HG02870 (cell line): ENCODE measurements around the gene OR1K1.
"Not testable (repeated sequence)": the region's sequence is repeated elsewhere in the genome, so short reads cannot be mapped to it uniquely, and the experiment has no call there.

Experiments
- ATAC-seq: cut with Tn5 transposase; IDR thresholded peaks from one replicate; pipeline ENCODE4 v1.9.1; 2021; ENCODE audit warnings: mild to moderate bottlenecking, moderate library complexity; ENCODE audit not compliant: unreplicated experiment

The OR1K1 gene

GRCh38 chr9:122800066-122801060 is at the start of gene OR1K1:
Gene OR1K1, plus strand, starts transcription at chr9:122800123. Its CDS starts 0 bp downstream, at chr9:122800123.
- no peak for ATAC-seq

DNA sequence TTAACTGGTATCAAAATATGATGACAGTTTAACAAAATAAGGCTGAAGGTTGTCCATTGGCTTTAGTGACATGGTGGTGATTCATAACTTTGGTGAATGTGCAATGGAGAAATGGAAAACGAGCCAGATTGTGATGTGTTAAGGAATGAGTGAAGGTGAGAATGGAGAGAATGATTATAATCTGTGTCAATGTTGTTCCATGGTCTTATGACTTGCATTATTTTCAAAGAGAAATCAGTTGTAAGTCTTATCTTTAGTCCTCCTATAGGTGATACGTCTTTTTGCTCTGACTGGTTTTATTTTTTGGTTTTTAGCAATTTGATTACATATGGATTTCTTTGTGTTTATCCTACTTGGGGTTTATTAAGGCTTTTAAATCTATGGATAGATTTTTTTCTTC is 45.1 kb upstream of the OR1K1 start:
- no peak for ATAC-seq

DNA sequence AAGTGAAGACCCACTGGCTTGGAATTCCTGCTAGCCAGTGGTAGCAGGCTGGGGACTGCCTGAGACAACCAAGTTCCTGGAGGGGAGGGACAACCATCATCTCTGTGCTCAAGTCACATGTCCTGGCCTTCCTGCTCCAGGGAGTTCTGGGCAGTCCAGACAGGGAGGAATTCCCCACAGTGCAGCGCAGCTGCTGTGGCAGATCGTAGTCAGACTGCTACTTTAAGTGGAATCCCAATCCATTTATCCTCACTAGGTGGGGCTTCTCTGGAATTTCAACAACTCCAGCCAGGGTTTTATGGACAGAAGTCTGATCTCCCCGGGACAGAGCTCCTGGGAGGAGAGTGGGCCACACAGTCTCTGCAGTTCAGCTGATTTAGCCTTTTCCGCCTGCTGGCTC is 32.1 kb upstream of the OR1K1 start:
- no peak for ATAC-seq

DNA sequence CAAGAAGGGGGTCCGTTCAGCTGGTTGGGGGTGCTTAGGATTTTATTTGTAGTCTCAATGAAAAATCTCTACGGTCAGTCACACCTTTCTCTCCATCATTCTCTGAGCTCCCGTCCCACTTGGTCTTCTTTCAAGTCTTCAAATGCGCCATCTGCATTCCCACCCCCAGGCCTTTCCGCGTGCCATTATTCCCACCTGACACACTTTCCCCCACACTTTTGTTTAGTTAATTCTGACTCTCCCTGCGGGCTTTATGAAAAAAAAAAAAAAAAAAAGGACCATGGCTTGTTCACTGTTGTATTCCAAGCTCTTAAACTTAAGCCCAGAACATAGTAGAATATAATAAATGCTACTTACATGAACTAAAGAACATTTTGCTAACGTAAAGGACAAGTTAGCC is 22.9 kb upstream of the OR1K1 start:
- ATAC-seq = no peak

- no peak for ATAC-seq
Observed at GRCh38 chr9:122777935-122778627, 21.8 kb upstream of the OR1K1 start.

- ATAC-seq = no peak
Observed at GRCh38 chr9:122779181-122779580, 20.7 kb upstream of the OR1K1 start.

DNA sequence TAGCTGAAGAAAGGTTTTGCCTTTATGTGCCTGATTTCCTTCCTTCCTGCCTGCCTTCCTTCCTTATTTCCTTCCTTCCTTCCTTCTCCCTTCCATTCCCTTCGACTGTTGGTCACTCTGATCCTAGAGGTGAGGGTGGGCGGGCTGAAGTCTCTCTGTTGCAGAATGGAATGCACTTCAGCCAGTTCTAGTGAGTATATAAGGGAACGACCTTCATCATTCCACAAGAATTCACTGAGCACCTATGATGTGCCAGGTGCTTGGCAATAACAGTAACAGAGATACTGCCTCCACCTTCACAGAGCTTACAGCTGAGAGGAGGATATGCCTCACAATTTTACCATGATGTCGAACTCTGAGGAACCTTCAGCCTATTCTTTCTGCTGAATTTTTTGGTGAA is 19.9 kb upstream of the OR1K1 start:
- no peak for ATAC-seq

GRCh38 chr9:122781671-122782070 is 18.3 kb upstream of the OR1K1 start:
- no peak for ATAC-seq

- no peak for ATAC-seq
Observed at GRCh38 chr9:122785269-122785668, 14.7 kb upstream of the OR1K1 start.

GRCh38 chr9:122786338-122786737 is 13.6 kb upstream of the OR1K1 start:
- ATAC-seq = no peak

- ATAC-seq = no peak
Observed at GRCh38 chr9:122788831-122789230, 11.1 kb upstream of the OR1K1 start, which contains the start of gene OR5C1. Gene OR5C1, plus strand, starts transcription at chr9:122788933. Its CDS starts 0 bp downstream, at chr9:122788933.

DNA sequence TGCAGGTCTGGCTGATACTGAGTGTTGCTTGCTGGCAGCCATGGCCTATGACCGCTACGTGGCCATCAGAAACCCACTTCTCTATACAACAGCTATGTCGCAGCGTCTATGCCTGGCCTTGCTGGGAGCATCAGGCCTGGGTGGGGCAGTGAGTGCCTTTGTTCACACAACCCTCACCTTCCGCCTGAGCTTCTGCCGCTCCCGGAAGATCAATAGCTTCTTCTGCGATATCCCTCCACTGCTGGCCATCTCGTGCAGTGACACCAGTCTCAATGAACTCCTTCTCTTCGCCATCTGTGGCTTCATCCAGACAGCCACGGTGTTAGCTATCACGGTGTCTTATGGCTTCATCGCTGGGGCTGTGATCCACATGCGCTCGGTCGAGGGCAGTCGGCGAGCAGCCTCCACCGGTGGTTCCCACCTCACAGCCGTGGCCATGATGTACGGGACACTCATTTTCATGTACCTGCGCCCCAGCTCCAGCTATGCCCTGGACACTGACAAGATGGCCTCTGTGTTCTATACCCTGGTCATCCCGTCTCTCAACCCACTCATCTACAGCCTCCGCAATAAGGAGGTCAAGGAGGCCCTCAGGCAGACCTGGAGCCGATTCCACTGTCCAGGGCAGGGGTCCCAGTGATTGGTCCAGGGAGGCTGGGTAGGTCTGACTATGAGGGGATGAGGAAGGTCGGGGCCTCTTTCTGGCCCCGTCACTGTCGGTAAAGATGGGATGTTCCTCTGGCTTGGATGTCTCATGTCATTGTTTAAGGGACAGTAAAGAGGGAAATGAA is 10.5 kb upstream of the OR1K1 start:
- no peak for ATAC-seq

DNA sequence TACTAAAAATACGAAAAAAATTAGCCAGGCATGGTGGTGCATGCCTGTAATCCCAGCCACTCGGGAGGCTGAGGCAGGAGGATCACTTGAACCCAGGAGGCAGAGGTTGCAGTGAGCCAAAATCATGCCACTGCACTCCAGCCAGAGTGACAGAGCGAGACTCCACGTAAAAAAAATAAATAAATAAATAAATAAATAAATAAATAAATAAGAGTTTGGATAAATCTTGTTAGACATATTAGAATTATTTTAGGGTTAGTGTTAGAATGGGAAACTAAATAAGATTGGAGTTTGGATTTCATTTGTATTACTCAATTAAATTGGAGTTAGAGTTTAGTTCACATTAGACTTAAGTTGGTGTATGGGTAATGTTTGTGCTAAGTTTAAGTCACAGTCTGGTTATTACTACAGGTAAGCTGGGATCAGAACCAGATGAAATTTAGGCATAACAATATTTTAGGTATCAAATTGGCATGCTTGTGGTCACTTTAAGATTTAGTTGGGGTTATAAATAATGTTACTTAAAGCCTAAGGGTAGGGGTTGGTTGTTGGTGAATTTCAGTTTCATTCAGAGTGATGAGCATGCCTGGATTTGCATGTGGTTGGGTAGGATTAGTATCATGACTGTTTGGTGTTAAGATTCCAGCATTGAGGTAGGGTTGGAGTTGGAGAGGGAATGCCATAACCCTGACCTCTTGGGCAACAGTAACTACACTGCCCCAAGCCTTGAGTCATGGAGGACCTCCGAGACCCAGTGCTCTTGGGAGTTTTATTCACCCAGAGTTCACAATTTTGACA is 7.9 kb upstream of the OR1K1 start:
- no peak for ATAC-seq

- ATAC-seq = no peak
Observed at GRCh38 chr9:122797316-122798063, 2.4 kb upstream of the OR1K1 start.

DNA sequence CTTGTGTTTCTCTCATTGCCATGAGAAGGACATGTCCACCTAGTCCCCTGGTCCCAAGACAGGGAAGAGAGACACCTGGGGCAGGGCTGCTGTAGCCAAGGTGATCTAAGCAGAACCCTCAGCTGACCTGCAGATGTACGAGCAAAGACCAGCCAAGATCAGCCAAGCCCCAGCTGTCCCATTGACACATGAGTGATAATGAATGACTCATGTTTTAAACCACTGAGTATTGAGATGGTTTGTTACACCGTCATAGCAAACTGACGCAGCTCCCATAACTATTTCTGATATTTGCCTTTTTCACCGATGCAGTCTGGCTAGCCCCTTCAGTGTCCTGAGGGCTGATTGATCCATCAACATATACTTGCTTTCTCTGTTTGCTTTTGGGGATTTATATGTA is 6.7 kb downstream of the OR1K1 start:
- ATAC-seq = no peak

DNA sequence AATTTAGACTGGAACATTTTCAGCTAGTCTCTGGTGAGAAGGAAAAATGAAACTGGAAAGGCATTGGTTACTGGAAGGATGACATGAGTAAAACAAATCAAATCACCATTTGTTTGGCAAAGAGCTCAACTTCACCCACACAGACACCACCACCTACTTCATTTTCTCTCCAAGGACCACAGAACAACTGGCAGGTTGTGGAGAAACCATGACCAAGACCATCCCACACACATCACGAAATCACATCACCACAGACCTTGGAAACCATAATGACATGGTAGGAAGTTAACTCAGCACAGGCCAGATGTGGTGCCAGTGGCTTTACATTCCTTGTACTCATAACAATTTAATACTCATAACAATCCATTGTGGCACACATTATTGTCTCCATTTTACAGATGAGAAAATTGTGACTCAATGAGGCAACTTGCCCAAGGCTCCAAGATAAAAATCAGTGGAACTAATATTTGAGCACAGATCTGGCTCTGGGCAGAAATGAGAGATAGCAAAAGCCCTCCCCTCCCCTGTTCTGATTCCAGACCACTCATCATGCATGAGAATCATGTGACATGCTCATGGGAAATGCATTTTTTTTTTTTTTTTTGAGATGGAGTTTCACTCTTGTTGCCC is 7.5 kb downstream of the OR1K1 start:
- ATAC-seq = no peak

DNA sequence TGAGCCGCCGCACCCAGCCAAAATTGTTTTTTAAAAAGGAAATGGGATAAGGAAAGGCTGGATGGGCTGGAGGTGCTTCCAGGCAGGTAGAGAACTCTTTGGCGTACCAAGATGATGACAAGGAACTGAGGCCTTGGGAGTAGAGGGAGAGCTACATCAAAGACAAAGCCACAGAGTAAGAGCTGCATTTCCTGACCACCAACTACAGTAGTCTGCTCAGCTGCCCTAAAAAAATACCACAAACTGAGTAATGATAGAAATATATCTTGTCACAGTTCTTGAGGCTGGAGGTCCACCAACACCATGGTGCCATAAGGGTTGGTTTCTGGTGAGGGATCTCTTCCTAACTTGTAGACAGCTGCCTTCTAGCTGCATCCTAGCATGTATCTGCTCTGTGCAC is 8.2 kb downstream of the OR1K1 start:
- ATAC-seq = no peak

DNA sequence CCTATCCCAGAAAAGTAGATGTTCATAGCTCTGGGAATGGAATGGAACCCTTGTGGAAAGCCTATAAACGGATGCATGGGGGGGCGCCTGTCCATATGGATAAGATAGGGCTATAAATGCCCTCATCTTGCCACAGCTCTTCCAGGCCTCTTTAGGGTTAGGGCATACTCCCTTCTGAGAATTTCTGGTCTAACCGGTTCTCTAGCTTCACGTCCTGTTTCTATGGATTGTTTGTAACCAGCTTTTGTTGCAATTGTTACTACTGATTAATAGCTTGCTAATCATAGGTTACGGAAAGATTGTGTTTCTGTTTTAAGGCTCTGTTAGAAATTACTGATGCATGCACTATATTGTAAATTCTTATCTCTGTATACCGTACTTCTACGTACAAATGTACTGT is 9.3 kb downstream of the OR1K1 start:
- not testable (repeated sequence) for ATAC-seq

DNA sequence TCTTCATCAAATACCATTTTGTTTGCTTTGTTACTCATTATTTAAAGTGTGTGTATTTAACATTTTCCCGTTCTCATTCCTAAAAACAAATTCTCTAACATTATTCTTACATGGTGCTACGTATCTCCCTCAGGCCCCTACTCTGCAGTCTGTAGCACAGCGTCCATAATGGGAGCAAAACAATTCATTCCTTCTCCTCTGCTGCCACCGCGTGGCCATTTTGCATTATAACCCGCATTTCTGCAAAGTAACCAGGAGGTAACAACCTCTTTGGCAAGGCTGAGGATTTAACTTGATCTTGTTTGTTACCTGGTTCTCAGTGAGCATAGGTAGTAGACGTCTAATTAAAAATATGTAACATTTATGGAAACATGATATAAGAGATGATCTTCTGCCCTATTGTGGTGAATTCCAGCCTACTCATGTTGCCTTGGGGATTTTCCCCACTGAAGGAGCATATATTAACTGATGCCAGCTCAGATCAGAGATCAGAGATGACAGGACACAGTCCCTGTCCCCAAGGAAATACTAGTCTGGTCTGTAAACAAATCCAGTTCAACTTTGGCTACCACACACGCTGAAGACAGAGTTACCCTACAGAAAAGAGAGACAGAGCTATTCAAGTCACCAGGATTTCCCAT is 10.5 kb downstream of the OR1K1 start:
- peak; percentile 63 for ATAC-seq
